Activated effector memory CD4-positive, alpha-beta T cell treated with Interleukin-2 at 50 U/mL for 16 hours (primary cell): Measurements from ENCODE around the gene LHFPL6.

Experiments used
- DNase-seq: peaks from one replicate; pipeline ENCODE4 v3.0.0-alpha.2; 2020

LHFPL6 gene

DNA sequence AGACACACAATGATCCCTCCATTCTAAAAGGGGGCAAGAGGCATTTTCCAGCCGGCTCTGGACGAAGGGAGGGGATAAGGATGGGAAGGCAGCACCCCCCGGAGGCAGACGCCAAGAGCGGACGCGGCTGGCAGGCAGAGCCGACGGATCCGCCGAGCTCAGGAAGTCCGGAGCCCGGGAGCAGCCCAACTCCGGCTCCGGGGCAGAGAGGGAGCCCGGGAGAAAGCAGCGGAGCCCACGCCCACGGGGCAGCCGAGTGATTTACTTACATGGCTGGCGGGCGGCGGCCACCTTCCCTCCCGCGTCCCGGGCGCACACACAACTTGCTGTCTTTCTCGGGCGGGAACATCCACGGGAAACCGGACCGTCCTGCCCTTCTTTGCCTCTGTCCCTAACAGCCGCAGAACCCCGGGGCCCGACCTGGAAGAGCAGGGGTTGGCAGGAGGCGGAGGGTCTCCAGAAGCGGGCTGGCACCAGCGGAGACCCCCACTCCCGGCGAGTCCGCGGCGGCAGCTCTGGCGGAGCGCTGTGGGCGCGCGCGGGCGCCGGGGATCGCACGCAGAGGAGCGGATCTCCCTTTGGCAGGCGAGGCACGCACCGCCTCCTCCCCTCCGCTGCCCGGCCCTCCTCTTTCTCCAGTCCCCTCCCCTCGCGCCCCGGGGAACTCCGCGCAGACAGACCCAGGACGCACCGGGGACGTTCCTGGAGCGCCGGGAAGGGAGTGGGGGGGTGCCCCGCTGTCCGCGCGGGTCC, at the start of gene LHFPL6:
Gene LHFPL6 (minus strand): TSS at position 580 of the 753 bp plus-strand sequence.
- peak; percentile 18 for DNase-seq

DNA sequence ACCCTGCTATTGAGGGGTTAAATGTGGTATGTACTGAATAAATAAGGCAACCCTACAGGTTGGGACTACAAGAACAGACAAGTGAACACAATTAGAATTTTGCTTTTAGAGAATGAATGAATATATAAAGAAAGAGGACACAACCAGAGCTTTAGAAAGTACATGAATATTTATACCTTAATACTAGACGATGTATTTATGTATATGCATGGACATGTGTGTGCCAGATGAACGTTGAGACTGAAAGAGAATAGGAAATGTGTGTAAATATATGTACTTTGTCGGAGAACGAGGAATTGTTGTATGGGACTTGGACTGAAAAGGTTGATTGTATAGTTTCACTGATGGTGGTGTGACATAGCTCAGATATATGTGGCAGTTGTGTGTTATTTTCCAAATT, 43.1 kb upstream of the LHFPL6 start:
- DNase-seq: no peak

- no peak for DNase-seq
Observed at GRCh38 chr13:39641645-39642044, 38.7 kb upstream of the LHFPL6 start.

DNA sequence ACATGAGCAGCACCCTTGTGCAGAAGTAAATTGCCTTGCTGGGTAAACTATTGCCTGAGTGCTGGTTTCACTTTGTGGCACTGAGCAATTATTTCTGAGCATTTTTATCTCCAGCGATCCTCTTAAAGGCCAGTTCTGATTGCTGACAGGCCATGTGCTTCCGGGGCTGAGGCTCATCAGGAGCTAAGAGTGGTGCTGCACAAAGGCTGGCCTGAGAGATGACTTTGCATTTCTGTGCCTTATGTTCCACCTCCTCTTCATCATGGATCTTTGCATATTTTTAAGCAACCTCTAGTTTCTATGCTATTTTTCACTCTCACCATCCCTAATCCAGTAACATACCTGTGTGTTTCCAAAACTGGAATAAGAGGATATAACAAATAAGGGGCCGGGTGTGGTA, 34.9 kb upstream of the LHFPL6 start:
- no peak for DNase-seq

- DNase-seq: no peak
Observed at GRCh38 chr13:39635564-39635963, 32.6 kb upstream of the LHFPL6 start.

GRCh38 chr13:39632994-39633393, 30.0 kb upstream of the LHFPL6 start:
- DNase-seq: no peak

DNA sequence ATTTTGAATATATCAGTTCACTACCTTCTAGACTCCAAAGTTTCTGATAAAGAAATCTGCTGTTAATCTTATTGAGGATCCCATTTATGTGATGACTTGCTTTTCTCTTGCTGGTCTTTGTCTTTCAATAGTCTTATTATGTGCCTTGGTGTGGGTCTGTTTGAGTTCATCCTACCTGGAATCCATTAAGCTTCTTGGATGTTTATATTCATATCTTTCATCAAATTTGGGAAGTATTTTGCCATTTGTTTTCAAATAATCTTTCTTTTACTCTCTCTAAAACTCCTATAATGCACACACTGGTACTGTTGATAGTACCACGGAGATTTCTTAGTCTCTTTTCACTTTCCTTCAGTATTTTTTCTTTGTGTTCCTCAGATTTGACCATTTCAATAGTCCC, 28.3 kb upstream of the LHFPL6 start:
- DNase-seq: no peak

GRCh38 chr13:39623466-39623865, 20.5 kb upstream of the LHFPL6 start:
- DNase-seq: no peak

DNA sequence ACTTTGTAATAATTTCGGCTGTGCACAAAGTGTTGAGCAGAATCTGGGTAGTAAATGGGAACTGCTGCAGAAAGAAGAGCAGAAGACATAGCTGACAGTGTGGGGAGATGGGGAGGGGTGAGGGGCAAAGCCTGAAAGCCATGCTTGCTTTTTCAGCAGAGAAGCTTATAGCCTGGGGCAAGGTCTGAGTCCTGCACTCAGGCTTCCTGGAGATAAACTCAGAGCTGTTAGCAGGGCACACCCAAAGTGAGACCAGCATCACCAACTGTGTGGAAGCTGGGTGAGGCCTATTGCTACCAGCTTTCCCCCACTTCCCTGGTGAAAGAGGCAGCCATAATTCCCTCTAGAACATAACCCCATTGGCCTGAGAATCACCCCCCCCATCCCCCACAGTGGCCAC, 15.6 kb upstream of the LHFPL6 start:
- no peak for DNase-seq

GRCh38 chr13:39616087-39616694, 13.2 kb upstream of the LHFPL6 start:
- no peak for DNase-seq

- DNase-seq: no peak
Observed at GRCh38 chr13:39612023-39612637, 9.1 kb upstream of the LHFPL6 start.

DNA sequence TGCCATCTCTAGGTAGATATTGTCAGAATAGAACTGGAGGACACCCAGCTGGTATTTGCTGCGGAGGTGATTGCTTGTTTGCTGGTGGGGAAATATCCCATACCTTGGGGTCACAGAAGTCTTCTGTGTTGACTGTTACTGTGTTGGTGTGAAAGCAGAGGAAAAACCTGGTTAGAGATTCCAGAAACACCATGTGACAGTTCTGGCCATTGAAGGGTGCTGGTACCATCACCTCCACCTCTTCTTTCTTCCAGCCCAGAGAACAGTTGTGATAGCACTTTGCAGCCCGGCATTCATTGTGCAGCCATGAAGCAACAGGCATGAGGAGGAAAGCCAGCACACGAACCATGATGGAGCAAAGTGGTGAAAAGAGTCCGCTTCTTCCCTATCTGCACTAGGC, 4.9 kb upstream of the LHFPL6 start:
- no peak for DNase-seq

GRCh38 chr13:39605677-39606320, 2.8 kb upstream of the LHFPL6 start:
- no peak for DNase-seq

DNA sequence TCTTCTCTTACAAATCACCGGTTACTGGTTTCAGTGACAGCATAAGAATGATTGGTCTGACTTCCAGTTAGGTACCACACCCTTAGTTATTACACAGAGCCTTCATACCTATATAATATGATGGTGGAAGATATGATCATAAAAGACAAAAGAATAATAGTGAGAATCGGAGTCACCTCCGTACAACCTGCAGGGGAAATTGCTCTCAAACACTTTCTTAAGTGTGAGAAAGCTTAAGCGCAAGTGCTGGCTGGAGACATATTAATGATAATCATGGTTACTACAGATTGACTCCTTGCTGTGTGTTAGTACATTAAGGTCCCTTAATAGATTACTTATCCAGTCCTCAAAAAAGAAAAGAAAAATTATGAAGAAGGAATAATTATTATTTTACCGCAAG, 1.8 kb upstream of the LHFPL6 start:
- DNase-seq: no peak

- no peak for DNase-seq
Observed at GRCh38 chr13:39603424-39603947, 493 bp upstream of the LHFPL6 start.

DNA sequence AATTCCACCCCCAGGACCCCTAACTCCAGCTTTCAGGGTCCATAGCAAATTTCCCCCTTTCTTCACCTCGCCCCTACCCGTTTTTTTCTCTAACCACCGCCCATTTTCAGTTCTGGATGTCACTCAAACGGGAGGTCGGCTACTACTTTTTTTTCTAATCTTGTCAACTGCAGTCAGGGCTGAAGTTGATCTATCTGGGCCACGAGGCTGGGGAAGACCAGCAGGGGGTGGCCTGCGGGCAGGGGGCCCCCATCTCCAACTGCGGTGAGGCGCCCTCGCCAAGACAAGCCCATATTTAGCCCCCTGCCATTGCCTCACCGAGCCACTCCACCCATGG, 748 bp downstream of the LHFPL6 start:
- no peak for DNase-seq

GRCh38 chr13:39601636-39602035, 1.4 kb downstream of the LHFPL6 start:
- no peak for DNase-seq

- DNase-seq: no peak
Observed at GRCh38 chr13:39600766-39601165, 2.2 kb downstream of the LHFPL6 start.

DNA sequence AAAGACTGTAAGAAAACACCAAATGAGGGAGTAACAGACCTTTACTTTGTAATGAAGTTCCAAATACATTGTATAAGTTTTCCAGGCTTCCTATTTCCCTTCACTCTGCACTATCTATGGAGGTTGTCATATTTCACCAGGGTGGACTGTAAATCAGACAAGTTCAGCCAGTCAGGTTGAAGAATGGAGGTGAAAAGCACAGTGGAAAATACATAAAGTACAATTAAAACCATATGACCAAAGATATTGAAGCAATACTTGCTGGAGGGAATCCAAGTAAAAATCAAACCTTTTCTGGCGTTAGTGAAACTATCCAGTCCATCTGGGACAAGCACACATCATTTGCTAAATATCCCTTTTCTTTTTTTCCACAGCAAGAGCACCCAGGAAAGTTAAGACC, 3.2 kb downstream of the LHFPL6 start:
- DNase-seq: no peak

- no peak for DNase-seq
Observed at GRCh38 chr13:39599012-39599411, 4.0 kb downstream of the LHFPL6 start.

DNA sequence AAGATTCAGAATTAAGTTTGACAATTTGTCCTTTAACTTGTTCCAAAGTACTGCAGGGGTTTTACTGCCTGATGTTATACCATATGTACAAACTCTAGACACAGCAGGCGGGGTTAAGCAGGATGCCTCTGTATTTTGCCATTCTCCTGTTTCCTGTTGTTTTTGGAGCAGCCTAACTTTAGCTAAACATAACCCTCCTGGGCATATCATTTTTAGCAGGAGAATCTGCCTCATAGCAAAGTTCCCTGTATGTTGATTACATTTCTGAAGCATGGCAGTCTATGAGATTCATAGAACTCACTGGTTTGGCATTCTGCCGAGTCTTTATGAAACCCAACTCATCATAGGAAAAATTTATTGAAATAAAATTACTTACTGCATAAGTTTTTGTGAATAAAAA, 5.2 kb downstream of the LHFPL6 start:
- DNase-seq: no peak

DNA sequence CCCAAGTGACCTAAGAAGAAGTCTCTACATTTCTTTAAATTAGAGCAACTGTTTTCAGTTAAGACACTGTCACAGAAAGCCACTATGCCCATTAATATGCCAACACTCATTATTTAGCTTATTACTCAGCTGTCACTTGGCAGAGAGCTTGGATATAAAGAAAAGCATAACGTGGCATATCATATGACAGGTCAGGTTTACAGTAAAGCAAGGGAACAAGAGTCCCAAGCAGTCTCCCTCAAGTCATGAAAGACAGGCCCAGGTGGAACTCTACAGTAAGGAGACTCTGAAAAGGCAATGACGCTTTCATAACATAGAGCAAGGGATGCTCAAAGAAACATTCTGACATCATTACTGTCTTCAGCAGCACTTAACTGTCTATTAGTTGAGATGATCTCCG, 6.3 kb downstream of the LHFPL6 start:
- no peak for DNase-seq

GRCh38 chr13:39596176-39596575, 6.8 kb downstream of the LHFPL6 start:
- no peak for DNase-seq
